WI38 (cell line): Measurements from ENCODE around the gene THSD4.
"Not testable (repeated sequence)": the region's sequence is repeated elsewhere in the genome, so short reads cannot be mapped to it uniquely, and the experiment has no call there.

ENCODE experiments used
- H3K4me3 ChIP-seq: 2 replicates; pipeline ENCODE4 v1.5.1; 2011; ENCODE audit warnings: low read depth, mild to moderate bottlenecking, control low read depth, low read length
- TF ChIP-seq, protein P1 (sequence below): IDR thresholded peaks from 2 replicates; pipeline ENCODE4 v1.5.1; 2012; ENCODE audit warnings: low read depth, mild to moderate bottlenecking, control low read depth, low read length

Gene THSD4

DNA sequence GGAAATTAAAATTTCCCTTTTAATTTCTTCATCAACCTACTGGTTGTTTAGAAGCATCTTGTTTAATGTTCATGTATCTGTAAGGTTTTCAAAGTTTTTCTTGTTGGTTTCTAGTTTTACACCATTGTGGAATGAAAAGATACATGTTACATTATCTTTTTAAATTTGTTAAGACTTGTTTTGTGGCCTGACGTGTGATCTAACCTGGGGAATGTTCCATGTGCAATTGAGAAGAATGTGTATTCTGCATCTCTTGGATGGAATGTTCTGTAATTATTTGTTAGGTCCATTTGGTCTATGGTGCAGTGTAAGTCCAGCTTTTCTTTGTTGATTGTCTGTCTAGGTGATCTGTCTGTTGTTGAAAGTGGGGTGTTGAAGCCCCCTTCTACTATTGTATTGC is 45.7 kb downstream of the THSD4 start:
- TF ChIP-seq, protein P1, sequence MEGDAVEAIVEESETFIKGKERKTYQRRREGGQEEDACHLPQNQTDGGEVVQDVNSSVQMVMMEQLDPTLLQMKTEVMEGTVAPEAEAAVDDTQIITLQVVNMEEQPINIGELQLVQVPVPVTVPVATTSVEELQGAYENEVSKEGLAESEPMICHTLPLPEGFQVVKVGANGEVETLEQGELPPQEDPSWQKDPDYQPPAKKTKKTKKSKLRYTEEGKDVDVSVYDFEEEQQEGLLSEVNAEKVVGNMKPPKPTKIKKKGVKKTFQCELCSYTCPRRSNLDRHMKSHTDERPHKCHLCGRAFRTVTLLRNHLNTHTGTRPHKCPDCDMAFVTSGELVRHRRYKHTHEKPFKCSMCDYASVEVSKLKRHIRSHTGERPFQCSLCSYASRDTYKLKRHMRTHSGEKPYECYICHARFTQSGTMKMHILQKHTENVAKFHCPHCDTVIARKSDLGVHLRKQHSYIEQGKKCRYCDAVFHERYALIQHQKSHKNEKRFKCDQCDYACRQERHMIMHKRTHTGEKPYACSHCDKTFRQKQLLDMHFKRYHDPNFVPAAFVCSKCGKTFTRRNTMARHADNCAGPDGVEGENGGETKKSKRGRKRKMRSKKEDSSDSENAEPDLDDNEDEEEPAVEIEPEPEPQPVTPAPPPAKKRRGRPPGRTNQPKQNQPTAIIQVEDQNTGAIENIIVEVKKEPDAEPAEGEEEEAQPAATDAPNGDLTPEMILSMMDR = no peak
- H3K4me3 ChIP-seq = no peak overlapping the region

- H3K4me3 ChIP-seq = no peak overlapping the region
- TF ChIP-seq, protein P1 = no peak
Measured at GRCh38 chr15:71162309-71162708, 47.0 kb downstream of the THSD4 start.

DNA sequence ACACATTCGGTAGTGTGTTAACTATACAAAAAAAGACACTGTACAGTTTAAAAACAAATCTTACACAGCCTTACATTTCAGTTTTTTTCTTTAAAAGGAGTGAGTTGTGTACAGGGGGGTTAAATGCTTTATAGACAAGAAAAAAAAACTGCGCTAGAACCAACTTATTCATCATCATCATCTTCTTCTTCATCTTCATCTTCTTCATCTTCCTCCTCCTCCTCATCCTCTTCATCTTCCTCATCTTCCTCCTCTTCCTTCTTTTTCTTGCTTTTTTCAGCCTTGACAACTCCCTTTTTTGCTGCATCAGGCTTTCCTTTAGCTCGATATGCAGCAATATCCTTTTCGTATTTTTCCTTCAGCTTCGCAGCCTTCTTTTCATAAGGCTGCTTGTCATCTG is 49.3 kb downstream of the THSD4 start:
- H3K4me3 ChIP-seq = not testable (repeated sequence)

- H3K4me3 ChIP-seq = no peak overlapping the region
- TF ChIP-seq, protein P1 = no peak
Measured at GRCh38 chr15:71167445-71168165, 52.3 kb downstream of the THSD4 start.

DNA sequence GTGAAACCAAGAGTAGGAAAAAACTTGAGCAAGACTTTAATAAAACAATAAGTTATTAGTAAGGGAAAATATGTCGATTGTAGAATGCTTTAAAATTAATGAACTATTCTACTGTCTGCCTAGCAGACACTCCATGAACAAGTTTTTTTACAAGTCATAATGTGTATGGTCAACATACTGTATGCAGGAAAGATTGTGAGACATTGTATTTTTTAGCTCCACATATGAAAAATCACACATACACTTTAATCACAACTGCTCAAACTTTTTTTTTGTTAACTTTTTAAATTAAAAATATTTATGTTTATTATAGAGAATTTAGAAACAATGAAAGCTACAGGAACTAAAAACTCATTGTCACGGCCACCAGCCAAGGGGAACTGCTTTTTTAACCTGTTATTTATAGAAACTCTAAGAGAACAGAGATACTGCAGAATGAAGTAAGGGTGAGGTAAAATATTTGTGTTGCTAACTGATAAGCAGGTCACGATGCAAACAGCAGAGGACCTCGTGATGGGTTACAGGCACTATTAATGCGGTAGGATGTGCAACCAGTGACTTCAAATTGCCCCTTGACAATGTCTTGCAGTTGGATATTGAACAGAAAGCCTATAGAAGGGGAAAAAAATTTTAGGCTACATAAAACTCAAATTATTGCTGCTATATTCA is 53.0 kb downstream of the THSD4 start:
- no peak overlapping the region for H3K4me3 ChIP-seq
- TF ChIP-seq, protein P1 = no peak

DNA sequence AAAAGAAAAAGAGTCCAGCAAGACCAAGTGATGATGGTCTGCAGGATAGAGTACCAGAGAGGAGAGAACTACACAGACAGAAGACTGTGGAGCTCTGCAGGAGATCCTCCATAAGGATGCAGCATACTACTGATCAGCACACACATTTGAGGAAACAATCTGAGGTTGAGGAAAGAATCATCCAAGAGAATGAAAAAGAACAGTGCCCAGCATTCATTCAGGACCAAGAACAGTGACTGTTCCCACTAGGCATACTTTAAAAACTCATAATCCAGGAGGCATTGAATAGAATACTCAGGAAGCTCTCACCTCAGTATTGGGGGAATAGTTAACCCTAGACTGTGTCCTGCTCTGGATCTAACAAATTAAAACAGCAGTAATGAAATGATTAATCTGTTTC is 54.9 kb downstream of the THSD4 start:
- TF ChIP-seq, protein P1 = no peak
- no peak overlapping the region for H3K4me3 ChIP-seq

DNA sequence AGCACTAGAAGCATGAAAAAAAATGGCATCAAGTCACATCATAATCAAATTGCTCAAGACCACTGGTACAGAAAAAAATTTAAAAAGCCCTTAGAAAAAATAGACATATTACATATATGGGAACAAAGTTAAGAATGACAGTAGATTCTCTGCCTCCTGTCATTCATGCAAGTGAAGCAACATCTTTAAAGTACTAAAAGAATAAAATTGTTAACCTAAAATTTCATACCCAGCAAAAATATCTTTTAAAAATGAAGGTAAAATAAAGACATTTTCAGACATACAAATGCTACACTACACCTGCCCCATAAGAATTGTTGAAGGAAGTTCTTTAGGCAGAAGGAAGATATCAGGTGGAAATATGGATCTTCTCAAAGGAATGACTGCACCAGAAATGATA is 55.9 kb downstream of the THSD4 start:
- TF ChIP-seq, protein P1 = no peak
- H3K4me3 ChIP-seq = no peak overlapping the region

GRCh38 chr15:71174360-71174759 is 59.1 kb downstream of the THSD4 start:
- not testable (repeated sequence) for H3K4me3 ChIP-seq
